HepG2 (cell line): ENCODE results near the gene SECTM1. TPM values are rescaled to one million over a fixed set of nuclear protein-coding genes. Genes with fewer than 3 reads are reported as not detected.

Experiments used
- ATAD3A ChIP-seq: sonication (generic); formaldehyde crosslinking; IDR thresholded peaks from 2 replicates; pipeline ENCODE4 v1.4.0; 2020; ENCODE audit warnings: missing genetic modification reagents
- CCAR2 ChIP-seq: fragments of 200-400 bp; formaldehyde crosslinking; optimal IDR thresholded peaks from 2 replicates; pipeline ENCODE3; 2018; ENCODE audit warnings: low read depth, mild to moderate bottlenecking, low read length, moderate library complexity
- CCDC6 ChIP-seq: sonication (generic); formaldehyde crosslinking; IDR thresholded peaks from 2 replicates; pipeline ENCODE4 v1.8.1; 2022; ENCODE audit warnings: mild to moderate bottlenecking, missing genetic modification reagents, moderate library complexity
- CEBPZ ChIP-seq: IDR thresholded peaks from 2 replicates; pipeline ENCODE4 v1.6.1; 2012; ENCODE audit warnings: low read length, improper control_type of control experiment
- EED ChIP-seq: sonication (generic); formaldehyde crosslinking; IDR thresholded peaks from 2 replicates; pipeline ENCODE4 v1.5.0; 2020; ENCODE audit warnings: mild to moderate bottlenecking, missing genetic modification reagents
- GZF1 ChIP-seq: sonication (generic); formaldehyde crosslinking; IDR thresholded peaks from 2 replicates; pipeline ENCODE4 v1.5.1; 2020; ENCODE audit warnings: mild to moderate bottlenecking, missing genetic modification reagents
- IKZF5 ChIP-seq: IDR thresholded peaks from 2 replicates; pipeline ENCODE4 v1.6.1; 2018; ENCODE audit warnings: missing genetic modification reagents, mild to moderate bottlenecking, missing compliant biosample characterization
- KAT8 ChIP-seq: IDR thresholded peaks from 2 replicates; pipeline ENCODE4 v1.6.1; 2016; ENCODE audit warnings: missing genetic modification reagents, missing compliant biosample characterization
- KLF6 ChIP-seq: IDR thresholded peaks from 2 replicates; pipeline ENCODE4 v1.8.0; 2016; ENCODE audit warnings: missing biosample characterization, missing genetic modification reagents
- MXI1 ChIP-seq: IDR thresholded peaks from 3 replicates; pipeline ENCODE4 v1.6.1; 2012; ENCODE audit warnings: low read depth, low read length, inconsistent platforms, borderline replicate concordance
- NKX3-1 ChIP-seq: sonication (generic); formaldehyde crosslinking; IDR thresholded peaks from 2 replicates; pipeline ENCODE4 v1.5.0; 2020; ENCODE audit warnings: missing genetic modification reagents
- POLR2AphosphoS5 ChIP-seq: IDR thresholded peaks from 2 replicates; pipeline ENCODE4 v1.6.1; 2012; ENCODE audit warnings: low read depth, low read length
- RAD21 ChIP-seq: fragments of 450-650 bp; formaldehyde crosslinking; IDR thresholded peaks from 2 replicates; pipeline ENCODE4 v1.5.0; 2020; ENCODE audit warnings: mild to moderate bottlenecking
- SOX5 ChIP-seq: IDR thresholded peaks from 2 replicates; pipeline ENCODE4 v1.6.1; 2016; ENCODE audit warnings: borderline replicate concordance
- SP4 ChIP-seq: sonication (generic); formaldehyde crosslinking; IDR thresholded peaks from 2 replicates; pipeline ENCODE4 v1.8.1; 2023; ENCODE audit warnings: mild to moderate bottlenecking, missing genetic modification reagents
- ZNF230 ChIP-seq: sonication (generic); formaldehyde crosslinking; IDR thresholded peaks from 2 replicates; pipeline ENCODE4 v1.4.0; 2020; ENCODE audit warnings: mild to moderate bottlenecking, missing genetic modification reagents
- ZNF260 ChIP-seq: sonication (generic); formaldehyde crosslinking; IDR thresholded peaks from 2 replicates; pipeline ENCODE4 v1.4.0; 2020; ENCODE audit warnings: missing genetic modification reagents, low read depth, mild to moderate bottlenecking, borderline replicate concordance
- ZNF446 ChIP-seq: sonication (generic); formaldehyde crosslinking; IDR thresholded peaks from 2 replicates; pipeline ENCODE4 v1.5.0; 2020; ENCODE audit warnings: mild to moderate bottlenecking, missing genetic modification reagents
- ZNF460 ChIP-seq: sonication (generic); formaldehyde crosslinking; IDR thresholded peaks from 2 replicates; pipeline ENCODE4 v1.5.1; 2020; ENCODE audit warnings: missing genetic modification reagents, mild to moderate bottlenecking, borderline replicate concordance
- ZNF510 ChIP-seq: sonication (generic); formaldehyde crosslinking; IDR thresholded peaks from 2 replicates; pipeline ENCODE4 v1.4.0; 2020; ENCODE audit warnings: low read depth, mild to moderate bottlenecking, missing genetic modification reagents
- ZNF589 ChIP-seq: sonication (generic); formaldehyde crosslinking; conservative IDR thresholded peaks from 2 replicates; pipeline ENCODE4 v1.8.0; 2022; ENCODE audit warnings: mild to moderate bottlenecking, moderate library complexity, missing genetic modification reagents
- ZNF710 ChIP-seq: sonication (generic); formaldehyde crosslinking; IDR thresholded peaks from 2 replicates; pipeline ENCODE4 v1.5.0; 2020; ENCODE audit warnings: mild to moderate bottlenecking, missing genetic modification reagents, borderline replicate concordance
- ZNF737 ChIP-seq: sonication (generic); formaldehyde crosslinking; IDR thresholded peaks from 2 replicates; pipeline ENCODE4 v1.5.0; 2020; ENCODE audit warnings: missing genetic modification reagents, mild to moderate bottlenecking, borderline replicate concordance
- ZSCAN12 ChIP-seq: sonication (generic); formaldehyde crosslinking; IDR thresholded peaks from 2 replicates; pipeline ENCODE4 v1.9.0; 2021; ENCODE audit warnings: mild to moderate bottlenecking, missing genetic modification reagents
- polyA plus RNA-seq, 8 experiments: library from polyadenylated mRNA; depleted of rRNA in 3 of 8; stranded (reverse) in 7 of 8; unstranded in 1 of 8; fragments of >200 nt; fragmentation: Illumina TruSeq in 4 of 8; extraction: Trizol in 4 of 8; gene quantifications; 2 replicates each; pipeline versions ENCODE4 v1.2.1 to v1.2.3, GENCODE V29; 2011 to 2016; ENCODE audit warnings: low read depth in 4 of 8, missing spikeins in 1 of 8, mixed read lengths in 1 of 8; ENCODE audit not compliant: insufficient read depth in 1 of 8
- total RNA-seq, 5 experiments: library from RNA; depleted of rRNA; stranded (reverse); fragments of >200 nt; fragmentation: Illumina TruSeq; extraction: Trizol; gene quantifications; 2 replicates each; pipeline ENCODE4 v1.2.3, GENCODE V29; 2016; ENCODE audit warnings: low read depth in 1 of 5

Gene SECTM1
- total and polyA plus RNA-seq, 2 of the 13 experiments (the other 11 are each of a cell fraction or from before 2014, with no cell fraction given), result 3.5 to 5.3 TPM

GRCh38 chr17:82309656-82310570, 23.7 kb downstream of the SECTM1 start (continued):
- TF ChIP-seq ZNF710 (peak; percentile 21; the same call in 1 of the 2 replicates), ZNF737 (CRISPR knock-in tag) (no peak), ZNF446 (CRISPR knock-in tag) (no peak), MXI1 (peak; percentile 37; the same call in 1 of the 3 replicates), KLF6 (0 out of 2 replicates have a peak, but pooled peaks have one; percentile 30), ATAD3A (no peak), ZSCAN12 (no peak), SOX5 (peak; percentile 26; the same call in 1 of the 2 replicates), KAT8 (CRISPR knock-in tag) (peak; percentile 63), ZNF460 (CRISPR knock-in tag) (0 out of 2 replicates have a peak, but pooled peaks have one; percentile 16), CCDC6 (CRISPR knock-in tag) (peak; percentile 29; the same call in 1 of the 2 replicates), EED (CRISPR knock-in tag) (no peak), GZF1 (CRISPR knock-in tag) (peak; percentile 88; the same call in 1 of the 2 replicates), ZNF510 (CRISPR knock-in tag) (no peak), SP4 (peak; percentile 68; the same call in 1 of the 2 replicates), RAD21 (CRISPR knock-in tag) (no peak), POLR2AphosphoS5 (peak; percentile 24; the same call in 1 of the 2 replicates), IKZF5 (CRISPR knock-in tag) (peak; percentile 65; the same call in 1 of the 2 replicates), ZNF230 (CRISPR knock-in tag) (no peak), ZNF589 (CRISPR knock-in tag) (peak; percentile 77; the same call in 1 of the 2 replicates), ZNF260 (CRISPR knock-in tag) (no peak), CCAR2 (no peak), CEBPZ (no peak), NKX3-1 (CRISPR knock-in tag) (no peak)
